Progenitor cell of endocrine pancreas (in vitro differentiated cells): Measurements from ENCODE around the gene TUBGCP2. TPM values are rescaled to one million over a fixed set of nuclear protein-coding genes. Genes with fewer than 3 reads are reported as not detected.

Source experiments
- DNase-seq: peaks from one replicate; pipeline ENCODE4 v3.0.0; 2021; ENCODE audit warnings: low spot score; ENCODE audit not compliant: unreplicated experiment
- H3K27ac Mint-ChIP-seq: 2 replicates; pipeline ENCODE4 v1.8.0; 2021; ENCODE audit warnings: mild to moderate bottlenecking, moderate library complexity, mixed read lengths
- H3K27me3 Mint-ChIP-seq: 2 replicates; pipeline ENCODE4 v1.8.0; 2021; ENCODE audit warnings: mixed read lengths
- H3K36me3 Mint-ChIP-seq: 2 replicates; pipeline ENCODE4 v1.8.0; 2022; ENCODE audit warnings: mixed read lengths; ENCODE audit not compliant: insufficient read depth
- H3K4me1 Mint-ChIP-seq: 2 replicates; pipeline ENCODE4 v1.8.0; 2021; ENCODE audit warnings: low read depth, mixed read lengths
- H3K4me3 Mint-ChIP-seq: 2 replicates; pipeline ENCODE4 v1.8.0; 2021; ENCODE audit warnings: low read depth, mild to moderate bottlenecking, moderate library complexity, mixed read lengths
- H3K9me3 Mint-ChIP-seq: 2 replicates; pipeline ENCODE4 v1.8.0; 2021; ENCODE audit warnings: low read depth, mixed read lengths
- CTCF ChIP-seq: fragments of 200-600 bp; sonication (generic); IDR thresholded peaks from one replicate; pipeline ENCODE4 v1.5.0; 2021; ENCODE audit warnings: antibody characterized with exemption, mild to moderate bottlenecking; ENCODE audit not compliant: unreplicated experiment
- total RNA-seq: library from RNA; stranded (reverse); gene quantifications from 2 replicates; pipeline ENCODE4 v1.2.1, GENCODE V29; 2021

TUBGCP2 gene
- total RNA-seq, 1 donor from 2014 or later: 77.0 TPM

- Mint-ChIP-seq H3K27me3 (no peaks in the 10 kb centered on the region), H3K27ac (no peak overlapping the region), H3K4me1 (no peaks in the 10 kb centered on the region), H3K36me3 (peaks cover 25% of the 10 kb centered on the region), H3K9me3 (no peaks in the 10 kb centered on the region), H3K4me3 (no peak overlapping the region)
- no peak for TF ChIP-seq CTCF
- no peak for DNase-seq
Observed at GRCh38 chr10:133297504-133297903, 11.2 kb downstream of the TUBGCP2 start.

GRCh38 chr10:133295426-133296320 is 13.0 kb downstream of the TUBGCP2 start:
- Mint-ChIP-seq H3K27ac (no peak overlapping the region), H3K27me3 (no peaks in the 10 kb centered on the region), H3K9me3 (no peaks in the 10 kb centered on the region), H3K36me3 (peaks cover 25% of the 10 kb centered on the region), H3K4me1 (no peaks in the 10 kb centered on the region), H3K4me3 (no peak overlapping the region)
- no peak for DNase-seq
- TF ChIP-seq CTCF: no peak

GRCh38 chr10:133294189-133294588 is 14.5 kb downstream of the TUBGCP2 start:
- H3K27me3 Mint-ChIP-seq: no peaks in the 10 kb centered on the region
- H3K4me1 Mint-ChIP-seq: no peaks in the 10 kb centered on the region
- peaks cover 24% of the 10 kb centered on the region for H3K36me3 Mint-ChIP-seq
- no peak overlapping the region for H3K27ac Mint-ChIP-seq
- no peak overlapping the region for H3K4me3 Mint-ChIP-seq
- H3K9me3 Mint-ChIP-seq: no peaks in the 10 kb centered on the region
- no peak for DNase-seq
- TF ChIP-seq CTCF: no peak

GRCh38 chr10:133293810-133294119 is 14.9 kb downstream of the TUBGCP2 start:
- Mint-ChIP-seq H3K9me3 (no peaks in the 10 kb centered on the region), H3K4me3 (no peak overlapping the region), H3K27me3 (no peaks in the 10 kb centered on the region), H3K27ac (no peak overlapping the region), H3K4me1 (no peaks in the 10 kb centered on the region), H3K36me3 (peaks cover 25% of the 10 kb centered on the region)
- no peak for TF ChIP-seq CTCF
- DNase-seq: no peak

GRCh38 chr10:133292919-133293809 is 15.5 kb downstream of the TUBGCP2 start:
- Mint-ChIP-seq H3K4me1 (no peaks in the 10 kb centered on the region), H3K9me3 (no peaks in the 10 kb centered on the region), H3K27ac (no peak overlapping the region), H3K4me3 (no peak overlapping the region), H3K27me3 (no peaks in the 10 kb centered on the region), H3K36me3 (peaks cover 24% of the 10 kb centered on the region)
- no peak for DNase-seq
- no peak for TF ChIP-seq CTCF
